GM21390 (cell line): ENCODE measurements around the gene PRELID3B.

ENCODE experiments used
- ATAC-seq: cut with Tn5 transposase; IDR thresholded peaks from one replicate; pipeline ENCODE4 v1.9.1; 2021; ENCODE audit not compliant: unreplicated experiment

Gene PRELID3B

DNA sequence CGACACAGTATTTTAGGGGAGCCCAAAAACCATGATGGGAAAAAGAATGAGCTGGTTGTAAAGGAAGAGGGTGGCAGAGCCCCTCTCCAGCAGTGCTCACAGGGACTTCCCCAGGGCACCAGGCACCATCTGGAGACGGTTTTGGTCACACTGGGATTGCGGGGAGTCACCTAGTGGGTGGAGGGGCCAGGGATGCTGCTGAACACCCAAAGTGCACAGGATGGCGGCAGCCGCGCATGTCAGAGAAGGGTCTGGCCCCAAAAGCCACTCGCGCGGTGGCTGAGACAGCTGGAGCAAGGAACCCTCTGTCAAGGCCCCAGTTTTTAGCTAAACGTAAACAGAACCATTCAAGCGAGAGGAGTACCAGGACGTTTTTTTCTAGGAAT, 46.4 kb downstream of the PRELID3B start:
- ATAC-seq, result no peak

- ATAC-seq, result no peak
Measured at GRCh38 chr20:58995461-58996225, 46.9 kb downstream of the PRELID3B start.

DNA sequence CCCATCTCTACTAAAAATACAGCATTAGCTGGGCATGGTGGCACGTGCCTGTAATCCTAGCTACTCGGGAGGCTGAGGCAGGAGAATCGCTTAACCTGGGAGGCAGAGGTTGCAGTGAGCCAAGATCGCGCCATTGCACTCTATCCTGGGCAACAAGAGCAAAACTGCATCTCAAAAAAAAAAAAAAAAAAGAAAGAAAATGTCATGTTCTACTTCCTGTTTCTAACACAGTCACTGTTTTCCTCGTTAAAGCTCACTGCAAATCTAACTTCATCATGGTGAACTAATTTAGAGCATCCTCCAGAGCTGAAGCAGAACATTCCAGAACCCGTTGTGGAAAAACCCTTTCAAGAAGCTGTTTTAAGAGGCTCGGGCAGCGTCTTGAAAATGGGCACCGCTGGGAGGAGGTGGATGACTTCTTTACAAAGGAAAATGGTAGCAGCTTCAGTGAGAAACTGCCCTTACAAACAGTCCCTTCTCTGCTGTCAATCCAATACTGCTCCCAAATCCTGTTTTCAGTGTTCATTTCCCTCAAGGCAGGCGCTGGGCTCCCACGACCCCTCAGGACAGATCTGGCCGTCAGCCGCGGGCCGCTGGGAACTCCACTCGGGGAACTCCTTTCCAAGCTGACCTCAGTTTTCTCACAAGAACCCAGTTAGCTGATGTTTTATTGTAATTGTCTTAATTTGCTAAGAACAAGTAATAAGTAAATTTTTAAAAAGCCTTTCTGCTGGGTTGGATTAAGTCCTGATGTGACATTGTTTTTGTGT, 48.0 kb downstream of the PRELID3B start:
- no peak for ATAC-seq

DNA sequence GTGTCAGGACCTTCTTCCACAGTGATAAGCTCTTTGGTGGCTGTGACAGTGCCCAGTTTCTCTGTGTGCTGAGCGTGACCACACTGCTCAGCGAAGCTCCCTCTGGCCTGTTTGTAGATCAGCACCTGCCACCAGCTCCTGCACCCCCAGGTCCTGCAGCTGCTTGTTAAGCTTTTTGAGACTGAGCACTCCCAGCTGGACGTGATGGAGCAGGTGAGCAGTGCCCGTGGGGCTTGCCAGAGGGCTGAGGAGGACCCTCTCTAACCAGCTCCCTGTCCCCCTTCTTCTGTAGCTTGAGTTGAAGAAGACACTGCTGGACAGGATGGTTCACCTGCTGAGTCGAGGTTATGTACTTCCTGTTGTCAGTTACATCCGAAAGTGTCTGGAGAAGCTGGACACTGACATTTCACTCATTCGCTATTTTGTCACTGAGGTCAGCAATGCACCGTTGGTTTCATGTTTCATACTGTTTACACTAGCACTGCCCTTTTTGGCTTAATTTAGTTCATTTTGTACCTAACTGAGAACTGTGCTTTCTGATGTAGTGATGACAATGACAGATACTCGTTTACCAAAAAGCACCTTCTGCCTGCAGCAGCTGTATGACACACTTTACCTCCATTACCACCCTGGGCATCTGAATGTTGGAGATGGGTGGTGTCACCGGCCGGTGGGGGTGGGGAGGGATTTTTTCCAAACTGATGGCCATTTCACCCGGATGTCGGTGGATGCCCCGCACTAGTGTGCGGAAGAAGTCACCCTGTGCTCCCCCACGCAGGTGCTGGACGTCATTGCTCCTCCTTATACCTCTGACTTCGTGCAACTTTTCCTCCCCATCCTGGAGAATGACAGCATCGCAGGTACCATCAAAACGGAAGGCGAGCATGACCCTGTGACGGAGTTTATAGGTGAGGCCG, 49.0 kb downstream of the PRELID3B start:
- ATAC-seq, result no peak

- no peak for ATAC-seq
Measured at GRCh38 chr20:58992911-58993310, 49.7 kb downstream of the PRELID3B start.

DNA sequence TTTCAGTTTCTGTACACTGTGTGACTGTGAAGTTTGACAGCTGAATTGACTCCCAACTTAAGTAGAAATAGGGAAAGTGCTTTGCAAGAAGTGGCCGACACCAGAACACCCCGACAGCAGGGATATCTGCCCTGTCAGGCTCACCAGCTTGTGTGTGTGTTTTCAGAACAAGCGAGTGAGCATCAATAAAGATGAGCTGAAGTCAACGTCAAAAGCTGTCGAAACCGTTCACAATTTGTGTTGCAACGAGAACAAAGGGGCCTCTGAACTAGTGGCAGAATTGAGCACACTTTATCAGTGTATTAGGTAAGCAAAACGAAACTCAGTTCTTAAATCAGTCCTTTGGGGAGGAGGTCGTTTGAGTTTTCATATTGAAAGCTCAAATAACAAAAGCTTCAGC, 50.9 kb downstream of the PRELID3B start:
- no peak for ATAC-seq

DNA sequence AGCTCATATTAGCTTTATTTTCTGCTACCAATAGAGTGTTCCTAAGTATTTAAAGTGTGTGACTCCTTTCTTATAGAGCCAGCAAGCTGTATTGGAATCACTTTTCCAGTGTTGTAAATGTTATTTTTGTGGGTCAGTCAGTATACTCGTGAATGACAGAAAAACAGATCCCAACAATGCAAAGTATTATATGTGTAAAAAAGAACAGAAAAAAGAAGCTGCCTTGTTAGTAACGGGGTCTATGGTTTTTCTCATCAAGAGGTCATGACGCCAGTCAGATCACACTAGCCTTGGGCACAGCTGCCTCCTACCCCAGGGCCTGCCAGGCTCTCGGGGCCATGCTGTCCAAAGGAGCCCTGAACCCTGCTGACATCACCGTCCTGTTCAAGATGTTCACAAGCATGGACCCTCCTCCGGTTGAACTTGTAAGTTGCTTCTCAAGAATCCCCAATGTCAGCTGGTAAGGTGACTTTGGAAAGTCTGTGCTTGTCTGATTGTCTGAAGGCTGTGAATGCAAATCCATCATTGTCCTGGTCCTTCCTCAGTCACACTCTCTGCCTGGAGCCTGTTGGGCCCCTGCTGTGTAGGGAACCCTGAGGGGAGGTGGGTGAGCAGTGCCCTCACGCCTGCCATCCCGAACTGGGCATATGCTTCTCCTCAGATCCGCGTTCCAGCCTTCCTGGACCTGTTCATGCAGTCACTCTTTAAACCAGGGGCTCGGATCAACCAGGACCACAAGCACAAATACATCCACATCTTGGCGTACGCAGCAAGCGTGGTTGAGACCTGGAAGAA, 51.7 kb downstream of the PRELID3B start:
- no peak for ATAC-seq

- ATAC-seq, result no peak
Measured at GRCh38 chr20:58989196-58989595, 53.4 kb downstream of the PRELID3B start.

- ATAC-seq, result no peak
Measured at GRCh38 chr20:58988565-58988882, 54.1 kb downstream of the PRELID3B start.

- ATAC-seq, result no peak
Measured at GRCh38 chr20:58987790-58988564, 54.6 kb downstream of the PRELID3B start.

- no peak for ATAC-seq
Measured at GRCh38 chr20:58986968-58987517, 55.5 kb downstream of the PRELID3B start.

DNA sequence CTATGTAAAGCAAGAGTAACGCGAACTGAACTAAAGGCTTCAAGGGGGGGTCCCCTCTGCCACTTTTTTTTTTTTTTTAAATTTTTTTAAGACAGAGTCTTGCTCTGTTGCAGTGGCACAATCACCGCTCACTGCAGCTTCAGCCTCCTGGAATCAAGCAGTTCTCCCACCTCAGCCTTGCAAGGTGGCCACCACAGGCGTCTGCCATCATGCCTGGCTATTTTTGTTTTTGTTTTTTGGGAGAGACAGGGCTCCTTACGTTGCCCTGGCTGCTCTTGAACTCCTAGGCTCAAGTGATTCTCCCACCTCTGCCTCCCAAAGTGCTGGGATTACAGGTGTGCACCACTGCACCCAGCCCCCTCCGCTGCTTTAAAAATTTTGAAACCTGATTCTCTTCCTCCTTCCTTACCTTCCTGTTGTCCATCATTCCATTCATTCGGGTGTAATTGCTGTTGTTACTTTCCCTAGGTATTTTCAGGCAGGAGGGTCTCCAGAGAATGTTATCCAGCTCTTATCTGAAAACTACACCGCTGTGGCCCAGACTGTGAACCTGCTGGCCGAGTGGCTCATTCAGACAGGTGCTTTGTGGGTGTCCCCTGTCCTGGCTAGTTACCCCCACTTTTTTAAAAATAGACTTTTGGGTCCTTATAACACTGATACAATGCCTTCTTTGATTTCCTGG, 56.2 kb downstream of the PRELID3B start:
- ATAC-seq, result no peak

DNA sequence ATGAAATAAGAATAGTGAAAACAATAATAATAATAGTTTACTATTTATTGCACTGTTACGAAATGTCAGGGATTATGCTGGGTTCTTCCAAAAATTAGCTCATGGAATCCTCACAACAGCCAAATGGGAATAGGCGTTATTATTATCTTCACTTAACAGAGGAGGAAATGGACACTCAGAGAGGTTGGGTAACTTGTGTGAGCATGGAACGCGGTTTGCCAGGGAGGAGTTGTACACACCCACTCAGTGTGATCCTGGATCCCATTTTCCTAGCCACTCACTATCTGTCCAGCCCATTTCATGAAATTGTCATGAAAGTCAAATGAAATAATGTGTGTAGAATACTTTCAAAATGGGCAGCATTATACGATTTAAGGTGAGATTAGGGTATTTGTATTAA, 56.9 kb downstream of the PRELID3B start:
- ATAC-seq, result no peak

DNA sequence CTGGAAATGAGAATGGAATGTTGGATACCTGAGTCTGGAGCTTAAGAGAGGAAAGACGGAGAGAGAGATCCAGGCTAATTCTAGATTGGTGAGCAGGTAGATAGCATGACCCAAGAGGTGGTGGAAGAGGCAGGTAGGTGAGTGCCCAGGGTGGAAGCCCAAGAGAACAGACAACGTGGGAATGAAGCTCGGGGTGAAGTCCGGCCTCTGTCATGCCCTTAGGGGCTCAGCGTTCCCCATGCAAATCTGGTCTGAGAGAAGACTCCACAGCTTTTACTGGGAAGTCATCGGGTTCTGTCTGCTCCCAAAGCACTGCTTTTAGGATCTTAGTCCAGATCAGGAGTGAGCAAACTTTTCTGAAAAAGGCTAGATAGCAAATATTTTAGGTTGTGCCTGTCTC, 57.9 kb downstream of the PRELID3B start:
- no peak for ATAC-seq
